ENCODE data around the gene MCTP1.

The MCTP1 gene

GRCh38 chr5:94682814-94683520 lies 601.9 kb downstream of the MCTP1 start:
- H3K36me3 ChIP-seq (replicated peaks; ENCODE audit: low read depth, low read length) = no peaks in the 10 kb centered on the region
- TF ChIP-seq CTCF (IDR thresholded peaks at IDR 0.05; ENCODE audit: low read depth, low read length) (no peak), EZH2phosphoT487 (IDR thresholded peaks at IDR 0.05; ENCODE audit: low read depth) (no peak)

GRCh38 chr5:94675965-94676618 lies 608.8 kb downstream of the MCTP1 start:
- Histone ChIP-seq H3K36me3 (replicated peaks; ENCODE audit: low read depth, low read length) (no peaks in the 10 kb centered on the region), H3K4me2 (ENCODE audit: low read length) (no peak overlapping the region), H3K27me3 (ENCODE audit: low read depth, low read length) (no peaks in the 10 kb centered on the region), H2AFZ (ENCODE audit: low read depth, low read length) (no peak overlapping the region), H3K9me3 (ENCODE audit: insufficient read depth, low read length) (no peaks in the 10 kb centered on the region), H3K79me2 (ENCODE audit: low read length) (no peaks in the 10 kb centered on the region), H3K4me3 (ENCODE audit: low read length) (no peak overlapping the region), H4K20me1 (ENCODE audit: insufficient read depth, low read length) (no peaks in the 10 kb centered on the region), H3K4me1 (ENCODE audit: low read length) (no peaks in the 10 kb centered on the region), H3K9ac (ENCODE audit: low read length) (no peak overlapping the region), H3K27ac (ENCODE audit: low read length) (no peak overlapping the region)
- TF ChIP-seq CTCF (IDR thresholded peaks at IDR 0.05; ENCODE audit: low read depth, low read length) (no peak), EZH2phosphoT487 (IDR thresholded peaks at IDR 0.05; ENCODE audit: low read depth) (no peak)

More at GRCh38 chr5:94682814-94683520, 601.9 kb downstream of the MCTP1 start:
- Histone ChIP-seq H3K4me2 (ENCODE audit: low read length) (no peak overlapping the region), H2AFZ (ENCODE audit: low read depth, low read length) (no peak overlapping the region), H3K4me3 (ENCODE audit: low read length) (no peak overlapping the region), H3K4me1 (ENCODE audit: low read length) (no peaks in the 10 kb centered on the region), H3K9ac (ENCODE audit: low read length) (no peak overlapping the region), H3K9me3 (ENCODE audit: insufficient read depth, low read length) (no peaks in the 10 kb centered on the region), H4K20me1 (ENCODE audit: insufficient read depth, low read length) (no peaks in the 10 kb centered on the region), H3K27ac (ENCODE audit: low read length) (no peak overlapping the region), H3K79me2 (ENCODE audit: low read length) (no peaks in the 10 kb centered on the region), H3K27me3 (ENCODE audit: low read depth, low read length) (no peaks in the 10 kb centered on the region)

- Histone ChIP-seq H3K4me2 (ENCODE audit: low read length) (no peak overlapping the region), H3K27ac (ENCODE audit: low read length) (no peak overlapping the region), H2AFZ (ENCODE audit: low read depth, low read length) (no peak overlapping the region), H3K79me2 (ENCODE audit: low read length) (no peaks in the 10 kb centered on the region), H3K27me3 (ENCODE audit: low read depth, low read length) (no peaks in the 10 kb centered on the region), H3K4me1 (ENCODE audit: low read length) (no peaks in the 10 kb centered on the region), H4K20me1 (ENCODE audit: insufficient read depth, low read length) (no peaks in the 10 kb centered on the region), H3K4me3 (ENCODE audit: low read length) (no peak overlapping the region), H3K36me3 (replicated peaks; ENCODE audit: low read depth, low read length) (no peaks in the 10 kb centered on the region), H3K9me3 (ENCODE audit: insufficient read depth, low read length) (no peaks in the 10 kb centered on the region), H3K9ac (ENCODE audit: low read length) (no peak overlapping the region)
- TF ChIP-seq CTCF (IDR thresholded peaks at IDR 0.05; ENCODE audit: low read depth, low read length) (no peak), EZH2phosphoT487 (IDR thresholded peaks at IDR 0.05; ENCODE audit: low read depth) (no peak)
Observed at GRCh38 chr5:94674490-94675382, 610.2 kb downstream of the MCTP1 start.

- Histone ChIP-seq H3K4me2 (ENCODE audit: low read length) (no peak overlapping the region), H3K9me3 (ENCODE audit: insufficient read depth, low read length) (no peaks in the 10 kb centered on the region), H3K79me2 (ENCODE audit: low read length) (no peaks in the 10 kb centered on the region), H3K36me3 (replicated peaks; ENCODE audit: low read depth, low read length) (no peaks in the 10 kb centered on the region), H3K9ac (ENCODE audit: low read length) (no peak overlapping the region), H2AFZ (ENCODE audit: low read depth, low read length) (no peak overlapping the region), H4K20me1 (ENCODE audit: insufficient read depth, low read length) (no peaks in the 10 kb centered on the region), H3K4me1 (ENCODE audit: low read length) (no peaks in the 10 kb centered on the region), H3K4me3 (ENCODE audit: low read length) (no peak overlapping the region), H3K27ac (ENCODE audit: low read length) (no peak overlapping the region), H3K27me3 (ENCODE audit: low read depth, low read length) (no peaks in the 10 kb centered on the region)
- no peak for TF ChIP-seq EZH2phosphoT487 (IDR thresholded peaks at IDR 0.05; ENCODE audit: low read depth)
- TF ChIP-seq CTCF (IDR thresholded peaks at IDR 0.05; ENCODE audit: low read depth, low read length) = no peak
Observed at GRCh38 chr5:94672746-94673145, 612.1 kb downstream of the MCTP1 start.

All from OCI-LY3 (cell line).